H9 (cell line): ENCODE data around the gene SLCO3A1. TPM values are rescaled to one million over a fixed set of nuclear protein-coding genes. Genes with fewer than 3 reads are reported as not detected.

Experiments used
- DNase-seq: peaks from one replicate; pipeline ENCODE4 v3.0.0-alpha.2; 2017
- H2AFZ ChIP-seq: one replicate; pipeline ENCODE4 v1.6.1; 2013; ENCODE audit warnings: mild to moderate bottlenecking, low read length, control low read depth, moderate library complexity
- H2AK5ac ChIP-seq: 2 replicates; pipeline ENCODE4 v1.6.1; 2013; ENCODE audit warnings: low read length, control low read depth, mixed read lengths; ENCODE audit not compliant: insufficient read length
- H2BK120ac ChIP-seq: one replicate; pipeline ENCODE4 v1.6.1; 2013; ENCODE audit warnings: low read depth, mild to moderate bottlenecking, low read length, control low read depth, inconsistent platforms; ENCODE audit not compliant: poor library complexity, severe bottlenecking
- H2BK12ac ChIP-seq: 2 replicates; pipeline ENCODE4 v1.6.1; 2013; ENCODE audit warnings: low read length, control low read depth, mixed read lengths, low read depth; ENCODE audit not compliant: insufficient read length
- H2BK15ac ChIP-seq: 2 replicates; pipeline ENCODE4 v1.6.1; 2013; ENCODE audit warnings: low read depth, low read length, control low read depth
- H2BK20ac ChIP-seq: one replicate; pipeline ENCODE4 v1.6.1; 2013; ENCODE audit warnings: low read depth, mild to moderate bottlenecking, low read length, control low read depth, inconsistent platforms; ENCODE audit not compliant: poor library complexity, severe bottlenecking
- H2BK5ac ChIP-seq: 2 replicates; pipeline ENCODE4 v1.6.1; 2013; ENCODE audit warnings: low read length, control low read depth, mixed read lengths; ENCODE audit not compliant: insufficient read length
- H3K14ac ChIP-seq: 2 replicates; pipeline ENCODE4 v1.6.1; 2013; ENCODE audit warnings: low read length, control low read depth; ENCODE audit not compliant: insufficient read depth
- H3K18ac ChIP-seq: 2 replicates; pipeline ENCODE4 v1.6.1; 2013; ENCODE audit warnings: low read depth, mild to moderate bottlenecking, mixed read lengths, low read length, control low read depth; ENCODE audit not compliant: insufficient read length
- H3K23ac ChIP-seq: 2 replicates; pipeline ENCODE4 v1.6.1; 2013; ENCODE audit warnings: low read length, control low read depth, mixed read lengths, low read depth; ENCODE audit not compliant: insufficient read length
- H3K23me2 ChIP-seq: 2 replicates; pipeline ENCODE4 v1.6.1; 2013; ENCODE audit warnings: low read depth, mild to moderate bottlenecking, mixed read lengths, low read length, control low read depth; ENCODE audit not compliant: insufficient read length, poor library complexity, severe bottlenecking
- H3K27ac ChIP-seq: 2 replicates; pipeline ENCODE4 v1.5.1; 2013; ENCODE audit warnings: low read length, control low read depth, mixed read lengths, low read depth; ENCODE audit not compliant: insufficient read length
- H3K27me3 ChIP-seq: 2 replicates; pipeline ENCODE4 v1.6.1; 2013; ENCODE audit warnings: low read length, control low read depth, inconsistent platforms; ENCODE audit not compliant: insufficient read depth
- H3K4ac ChIP-seq: 2 replicates; pipeline ENCODE4 v1.6.1; 2013; ENCODE audit warnings: low read depth, mild to moderate bottlenecking, control low read depth, inconsistent platforms, low read length, moderate library complexity
- H3K4me1 ChIP-seq: 2 replicates; pipeline ENCODE4 v1.6.1; 2013; ENCODE audit warnings: low read length, control low read depth, inconsistent platforms; ENCODE audit not compliant: insufficient read depth
- H3K4me2 ChIP-seq: 2 replicates; pipeline ENCODE4 v1.6.1; 2013; ENCODE audit warnings: low read length, control low read depth, mixed read lengths; ENCODE audit not compliant: insufficient read length, insufficient read depth
- H3K56ac ChIP-seq: 2 replicates; pipeline ENCODE4 v1.6.1; 2013; ENCODE audit warnings: low read depth, mild to moderate bottlenecking, mixed read lengths, low read length, control low read depth; ENCODE audit not compliant: insufficient read length
- H3K79me1 ChIP-seq: 2 replicates; pipeline ENCODE4 v1.6.1; 2013; ENCODE audit warnings: low read depth, mild to moderate bottlenecking, moderate library complexity, low read length, control low read depth, inconsistent platforms; ENCODE audit not compliant: insufficient read depth, poor library complexity, severe bottlenecking
- H3K79me2 ChIP-seq: 2 replicates; pipeline ENCODE4 v1.6.1; 2013; ENCODE audit warnings: low read length, control low read depth, inconsistent platforms; ENCODE audit not compliant: insufficient read depth
- H3K9ac ChIP-seq: 2 replicates; pipeline ENCODE4 v1.6.1; 2013; ENCODE audit warnings: low read length, control low read depth, mixed read lengths; ENCODE audit not compliant: insufficient read length; ENCODE audit errors: extremely low read depth
- H3K9me3 ChIP-seq: one replicate; pipeline ENCODE4 v1.6.1; 2013; ENCODE audit warnings: low read depth, low read length, inconsistent platforms; ENCODE audit not compliant: control insufficient read depth
- H3T11ph ChIP-seq: one replicate; pipeline ENCODE4 v1.6.1; 2013; ENCODE audit warnings: mild to moderate bottlenecking, low read length, control low read depth, inconsistent platforms
- H4K20me1 ChIP-seq: one replicate; pipeline ENCODE4 v1.6.1; 2013; ENCODE audit not compliant: control insufficient read depth, insufficient read length, insufficient read depth
- H4K5ac ChIP-seq: 2 replicates; pipeline ENCODE4 v1.6.1; 2013; ENCODE audit warnings: low read depth, mild to moderate bottlenecking, mixed read lengths, low read length, control low read depth; ENCODE audit not compliant: insufficient read length
- H4K8ac ChIP-seq: replicated peaks from 2 replicates; pipeline ENCODE4 v1.6.1; 2013; ENCODE audit warnings: low read length, control low read depth, mixed read lengths, low read depth; ENCODE audit not compliant: insufficient read length
- H4K91ac ChIP-seq: 2 replicates; pipeline ENCODE4 v1.6.1; 2013; ENCODE audit warnings: low read depth, mild to moderate bottlenecking, moderate library complexity, mixed read lengths, low read length, control low read depth; ENCODE audit not compliant: insufficient read length
- H3K27ac Mint-ChIP-seq, 3 experiments: 2 replicates in 2 of 3; 3 replicates in 1 of 3; pipeline ENCODE4 v1.8.0; 2020 to 2021; ENCODE audit warnings: mixed read lengths in 3 of 3, mild to moderate bottlenecking in 1 of 3, moderate library complexity in 1 of 3
- H3K27me3 Mint-ChIP-seq: 2 replicates; pipeline ENCODE4 v1.8.0; 2021; ENCODE audit warnings: low read depth, mild to moderate bottlenecking, moderate library complexity, mixed read lengths
- H3K36me3 Mint-ChIP-seq, 3 experiments: 2 replicates in 2 of 3; 3 replicates in 1 of 3; pipeline ENCODE4 v1.8.0; 2020 to 2021; ENCODE audit warnings: low read depth in 3 of 3, mixed read lengths in 3 of 3; ENCODE audit not compliant: insufficient read depth in 1 of 3
- H3K4me1 Mint-ChIP-seq, 2 experiments: 2 replicates each; pipeline ENCODE4 v1.8.0; 2020; ENCODE audit warnings: mixed read lengths in 2 of 2
- H3K4me3 Mint-ChIP-seq, 2 experiments: 2 replicates in 1 of 2; 3 replicates in 1 of 2; pipeline ENCODE4 v1.8.0; 2020 to 2021; ENCODE audit warnings: mild to moderate bottlenecking in 2 of 2, mixed read lengths in 2 of 2, moderate library complexity in 1 of 2
- H3K9me3 Mint-ChIP-seq, 2 experiments: 2 replicates in 1 of 2; 3 replicates in 1 of 2; pipeline ENCODE4 v1.8.0; 2020; ENCODE audit warnings: mild to moderate bottlenecking in 2 of 2, mixed read lengths in 2 of 2, moderate library complexity in 1 of 2
- CTCF ChIP-seq: fragments of 200-600 bp; sonication (generic); conservative IDR thresholded peaks from 3 replicates; pipeline ENCODE4 v1.8.0; 2021; ENCODE audit warnings: antibody characterized with exemption, mild to moderate bottlenecking
- WGBS: extraction: QIAGEN DNeasy Blood & Tissue Kit; methylation state at CpG from one replicate; pipeline ENCODE4 v1.1.7; 2013; ENCODE audit warnings: missing lambda C conversion rate, low lambda C conversion rate, mixed read lengths; ENCODE audit not compliant: insufficient read length; ENCODE audit errors: extremely low coverage; 5-methylcytosine and 5-hydroxymethylcytosine counted together
- long read RNA-seq: library from polyadenylated mRNA; unstranded; transcript quantifications from one replicate; pipeline ENCODE4 v2.0.0, GENCODE V29; 2020
- total RNA-seq: library from RNA; stranded (reverse); gene quantifications from 2 replicates; pipeline ENCODE4 v1.2.1, GENCODE V29; 2021

Gene SLCO3A1
- total RNA-seq: 9.4 and 12.1 TPM in 2 replicates
- long read RNA-seq, full-length matches to known transcripts: 3 of 11 reads
- long read RNA-seq, partial matches to known transcripts: 4 of 11 reads
- long read RNA-seq, other reads (novel, unspliced or antisense): 4 of 11 reads

GRCh38 chr15:91853511-91853947 is at the start of gene SLCO3A1:
Gene SLCO3A1, plus strand, starts transcription at chr15:91853708.
- no peak within 1 kb of the TSS for H4K5ac ChIP-seq
- Mint-ChIP-seq H3K4me1 (peaks cover 29 to 33% of the 10 kb centered on the region in 2 experiments), H3K9me3 (no peaks in the 10 kb centered on the region), H3K27me3 (peaks cover 18% of the 10 kb centered on the region), H3K27ac (no peak within 1 kb of the TSS), H3K4me3 (peak within 1 kb of the TSS; percentile 75 to 87), H3K36me3 (peaks cover 0 to 3% (median 0%) of the 10 kb centered on the region in 3 experiments; a peak in 2 of 7 replicates)
- no peaks in the 10 kb centered on the region for H3K79me2 ChIP-seq
- H3K56ac ChIP-seq: no peak within 1 kb of the TSS
- no peak within 1 kb of the TSS for H2BK120ac ChIP-seq
- peak within 1 kb of the TSS; percentile 66 for H3K18ac ChIP-seq
- peak within 1 kb of the TSS; percentile 68 for H3K9ac ChIP-seq
- no peak within 1 kb of the TSS for H3K27ac ChIP-seq
- no peak within 1 kb of the TSS for H2AK5ac ChIP-seq
- H3K4me1 ChIP-seq: peaks cover 8% of the 10 kb centered on the region; the same call in 1 of the 2 replicates
- H2BK5ac ChIP-seq: no peak within 1 kb of the TSS
- H3K23ac ChIP-seq: no peak within 1 kb of the TSS
- no peaks in the 10 kb centered on the region for H3K79me1 ChIP-seq
- WGBS: no CpG with 5 or more reads among the region's 67 CpGs
- peak within 1 kb of the TSS; percentile 81 for H3K4me2 ChIP-seq
- no peak within 1 kb of the TSS for H3K4ac ChIP-seq
- H2BK20ac ChIP-seq: no peak within 1 kb of the TSS
- H2BK15ac ChIP-seq: no peak within 1 kb of the TSS; the same call in 1 of the 2 replicates
- H3T11ph ChIP-seq: no peak within 1 kb of the TSS
- H3K23me2 ChIP-seq: no peaks in the 10 kb centered on the region
- H4K8ac ChIP-seq: no peak within 1 kb of the TSS
- H3K14ac ChIP-seq: peak within 1 kb of the TSS; percentile 80
- no peaks in the 10 kb centered on the region; the same call in 1 of the 2 replicates for H3K27me3 ChIP-seq
- DNase-seq: peak; percentile 68
- TF ChIP-seq CTCF: no peak
- no peaks in the 10 kb centered on the region for H4K20me1 ChIP-seq
- no peak within 1 kb of the TSS for H4K91ac ChIP-seq
- no peaks in the 10 kb centered on the region for H3K9me3 ChIP-seq
- H2BK12ac ChIP-seq: no peak within 1 kb of the TSS
- no peak within 1 kb of the TSS for H2AFZ ChIP-seq
